ENCODE measurements around the gene SLC41A3. TPM values are rescaled to one million over a fixed set of nuclear protein-coding genes. Genes with fewer than 3 reads are reported as not detected.

SLC41A3 gene
- total RNA-seq, 2 experiments from 2014 or later: 23.1 to 26.6 TPM

GRCh38 chr3:126127452-126127851 lies 43.5 kb upstream of the SLC41A3 start:
- Mint-ChIP-seq H3K4me1 (no peaks in the 10 kb centered on the region), H3K9me3 (ENCODE audit: low read depth) (no peaks in the 10 kb centered on the region), H3K27me3 (peaks cover 2% of the 10 kb centered on the region), H3K36me3 (ENCODE audit: low read depth) (no peaks in the 10 kb centered on the region), H3K4me3 (no peak overlapping the region), H3K27ac (no peak overlapping the region)
- no peak for DNase-seq
- intact Hi-C loops (cut with DNase I, micrococcal nuclease): no loop called here
- ChIA-PET POLR2A (no interaction called here), CTCF (no interaction called here)
- ATAC-seq: no peak

DNA sequence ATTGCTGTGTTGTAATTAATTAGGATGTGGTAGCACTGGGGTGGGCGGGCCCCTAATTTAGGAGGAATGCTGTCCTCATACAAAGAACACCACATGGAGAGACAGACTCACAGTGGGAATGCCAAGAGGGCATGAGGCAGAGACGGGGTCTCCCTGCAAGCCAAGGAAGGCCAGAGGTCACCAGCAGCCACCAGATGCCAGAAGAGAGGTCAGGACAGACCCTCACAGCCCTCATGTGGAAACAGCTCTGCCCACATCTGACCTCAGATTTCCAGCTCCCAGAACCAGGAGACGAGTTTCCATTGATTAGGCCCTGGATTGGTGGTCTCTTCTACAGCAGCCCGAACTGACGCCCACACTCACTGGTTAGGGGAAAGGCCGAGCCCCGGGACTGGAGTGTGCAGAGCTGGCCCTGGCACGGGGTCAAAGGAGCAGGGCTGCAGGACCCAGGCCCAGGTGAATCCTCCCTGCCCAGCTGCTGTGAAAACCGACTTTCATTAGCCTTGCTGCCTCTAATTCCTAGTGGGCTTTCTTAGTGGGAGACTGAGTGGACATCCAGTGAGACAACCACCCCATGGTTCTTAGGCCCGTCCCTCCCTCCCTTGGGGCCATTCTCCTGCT lies 43.0 kb upstream of the SLC41A3 start:
- peaks cover 2% of the 10 kb centered on the region for H3K27me3 Mint-ChIP-seq
- H3K27ac Mint-ChIP-seq: no peak overlapping the region
- no peaks in the 10 kb centered on the region for H3K4me1 Mint-ChIP-seq
- DNase-seq (no peak), ATAC-seq (no peak)
- H3K36me3 Mint-ChIP-seq (ENCODE audit: low read depth): no peaks in the 10 kb centered on the region
- no peak overlapping the region for H3K4me3 Mint-ChIP-seq
- no peaks in the 10 kb centered on the region for H3K9me3 Mint-ChIP-seq (ENCODE audit: low read depth)
- intact Hi-C loops (cut with DNase I, micrococcal nuclease): no loop called here
- ChIA-PET POLR2A (no interaction called here), CTCF (no interaction called here)

DNA sequence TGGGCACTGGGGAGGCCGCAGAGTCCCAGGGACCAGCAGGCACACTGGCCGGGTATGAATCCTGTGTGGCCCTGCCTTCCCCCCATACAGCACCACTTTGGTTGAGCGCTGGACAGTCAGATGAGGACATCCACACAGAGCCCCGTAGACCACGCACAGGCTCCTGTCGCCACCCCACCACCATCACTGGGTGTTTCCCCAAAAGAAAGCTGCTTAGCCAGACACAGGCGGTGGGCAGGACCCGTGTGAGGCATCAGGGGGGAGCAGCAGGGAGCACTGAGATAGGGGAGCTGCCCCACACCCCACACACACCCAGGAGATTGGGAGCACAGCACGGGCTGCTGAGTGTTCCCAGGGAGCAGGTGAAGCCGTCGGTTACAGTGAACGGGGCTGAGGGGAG lies 42.4 kb upstream of the SLC41A3 start:
- CTCF ChIA-PET: no interaction called here
- ATAC-seq (no peak), DNase-seq (no peak)
- intact Hi-C loops (cut with DNase I, micrococcal nuclease): no loop called here
- POLR2A ChIA-PET: no interaction called here
- H3K27ac Mint-ChIP-seq: no peak overlapping the region
- H3K27me3 Mint-ChIP-seq: peaks cover 2% of the 10 kb centered on the region
- H3K4me3 Mint-ChIP-seq: no peak overlapping the region
- no peaks in the 10 kb centered on the region for H3K9me3 Mint-ChIP-seq (ENCODE audit: low read depth)
- no peaks in the 10 kb centered on the region for H3K36me3 Mint-ChIP-seq (ENCODE audit: low read depth)
- H3K4me1 Mint-ChIP-seq: no peaks in the 10 kb centered on the region

GRCh38 chr3:126125781-126126251 lies 41.9 kb upstream of the SLC41A3 start:
- Mint-ChIP-seq H3K36me3 (ENCODE audit: low read depth) (no peaks in the 10 kb centered on the region), H3K27me3 (peaks cover 2% of the 10 kb centered on the region)
- intact Hi-C loops (cut with DNase I, micrococcal nuclease): no loop called here

GRCh38 chr3:126125341-126125740 lies 41.4 kb upstream of the SLC41A3 start:
- H3K4me3 Mint-ChIP-seq: no peak overlapping the region
- intact Hi-C loops (cut with DNase I, micrococcal nuclease): no loop called here
- ChIA-PET POLR2A (no interaction called here), CTCF (no interaction called here)
- H3K4me1 Mint-ChIP-seq: no peaks in the 10 kb centered on the region
- H3K27me3 Mint-ChIP-seq: peaks cover 2% of the 10 kb centered on the region
- H3K36me3 Mint-ChIP-seq (ENCODE audit: low read depth): no peaks in the 10 kb centered on the region
- ATAC-seq (no peak), DNase-seq (no peak)
- no peak overlapping the region for H3K27ac Mint-ChIP-seq
- no peaks in the 10 kb centered on the region for H3K9me3 Mint-ChIP-seq (ENCODE audit: low read depth)

More at GRCh38 chr3:126125781-126126251, 41.9 kb upstream of the SLC41A3 start:
- CTCF ChIA-PET: no interaction called here
- POLR2A ChIA-PET: no interaction called here
- no peak for ATAC-seq
- Mint-ChIP-seq H3K4me1 (no peaks in the 10 kb centered on the region), H3K9me3 (ENCODE audit: low read depth) (no peaks in the 10 kb centered on the region), H3K27ac (no peak overlapping the region), H3K4me3 (no peak overlapping the region)
- DNase-seq: no peak

- ChIA-PET CTCF (no interaction called here), POLR2A (no interaction called here)
- Mint-ChIP-seq H3K27ac (no peak overlapping the region), H3K4me1 (no peaks in the 10 kb centered on the region), H3K4me3 (no peak overlapping the region), H3K36me3 (ENCODE audit: low read depth) (no peaks in the 10 kb centered on the region), H3K9me3 (ENCODE audit: low read depth) (no peaks in the 10 kb centered on the region), H3K27me3 (peaks cover 2% of the 10 kb centered on the region)
- intact Hi-C loops (cut with DNase I, micrococcal nuclease): no loop called here
- ATAC-seq: no peak
- DNase-seq: no peak
Measured at GRCh38 chr3:126124896-126125295, 41.0 kb upstream of the SLC41A3 start.

DNA sequence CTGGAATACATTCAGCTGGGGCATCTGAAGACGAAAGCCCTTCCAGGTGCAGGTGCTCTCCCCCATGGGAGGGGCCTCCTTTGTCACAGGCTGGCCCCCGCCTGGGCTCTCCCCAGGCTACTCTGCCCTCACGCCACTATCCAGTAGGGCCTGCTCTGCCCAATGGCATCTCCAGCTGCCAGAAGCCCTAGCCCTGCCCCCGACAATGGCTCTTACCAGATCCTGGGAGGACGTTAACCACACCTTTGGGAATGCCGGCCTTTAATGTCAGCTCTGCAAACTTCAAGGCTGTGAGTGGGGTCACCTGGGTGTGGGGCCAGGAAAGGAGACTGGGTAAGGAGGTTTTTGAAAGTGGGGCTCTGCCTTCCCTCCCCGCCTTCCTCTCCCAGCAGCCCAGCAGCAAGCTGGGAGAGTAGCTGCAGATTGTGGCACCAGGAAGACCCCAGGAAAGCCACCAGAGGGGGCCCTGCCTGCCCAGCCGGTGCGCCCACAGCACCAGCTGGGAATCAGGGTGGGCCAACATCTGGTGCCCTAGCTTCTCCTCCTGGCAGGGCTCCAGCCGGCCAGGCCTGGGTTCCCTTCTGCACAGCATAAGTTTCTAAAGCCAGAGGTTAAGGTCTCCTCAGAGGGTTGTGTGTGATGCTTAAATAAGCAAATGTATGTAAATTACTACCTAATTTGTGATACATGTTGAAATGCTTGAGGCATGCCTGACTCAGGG lies 40.4 kb upstream of the SLC41A3 start:
- Mint-ChIP-seq H3K4me1 (no peaks in the 10 kb centered on the region), H3K9me3 (ENCODE audit: low read depth) (no peaks in the 10 kb centered on the region), H3K4me3 (no peak overlapping the region), H3K27ac (no peak overlapping the region), H3K27me3 (peaks cover 2% of the 10 kb centered on the region), H3K36me3 (ENCODE audit: low read depth) (no peaks in the 10 kb centered on the region)
- DNase-seq (no peak), ATAC-seq (no peak)
- ChIA-PET POLR2A (no interaction called here), CTCF (no interaction called here)
- intact Hi-C loops (cut with DNase I, micrococcal nuclease): no loop called here

DNA sequence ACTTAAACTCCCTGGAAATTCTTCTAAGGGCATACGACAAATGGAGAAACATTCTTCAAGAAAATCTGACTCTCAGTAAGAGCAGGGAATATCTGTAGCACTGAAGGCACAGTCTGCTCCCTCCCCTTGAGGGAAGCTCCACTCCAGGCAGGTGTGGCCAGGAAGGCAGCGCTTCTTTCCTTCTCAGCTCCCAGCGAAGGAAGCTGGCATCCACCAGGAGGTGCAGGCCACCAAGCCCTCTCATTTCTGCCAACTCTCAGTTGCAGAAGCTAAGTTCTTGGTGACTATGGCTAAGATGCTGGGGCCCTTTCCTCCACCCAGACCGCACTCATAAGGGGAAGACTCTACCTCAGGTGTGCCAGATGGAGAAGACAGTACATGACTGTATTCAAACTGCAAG lies 37.7 kb upstream of the SLC41A3 start:
- ChIA-PET CTCF (interaction anchor here (0.6 to 0.7 kb wide), 2 partner anchors 25 to 36 kb away, joined by 3 to 4 read pairs; no protein-coding TSS in a partner anchor), POLR2A (no interaction called here)

GRCh38 chr3:126121074-126121473 lies 37.1 kb upstream of the SLC41A3 start:
- ChIA-PET CTCF (interaction anchor here (0.6 kb wide), 2 partner anchors 36 to 1406 kb away, joined by 3 to 4 read pairs; no protein-coding TSS in a partner anchor), POLR2A (no interaction called here)
- no peaks in the 10 kb centered on the region for H3K36me3 Mint-ChIP-seq (ENCODE audit: low read depth)
- no peak for DNase-seq
- no peak overlapping the region for H3K4me3 Mint-ChIP-seq
- intact Hi-C loops (cut with DNase I, micrococcal nuclease): no loop called here
- H3K4me1 Mint-ChIP-seq: no peaks in the 10 kb centered on the region
- H3K27ac Mint-ChIP-seq: no peak overlapping the region
- peaks cover 2% of the 10 kb centered on the region for H3K27me3 Mint-ChIP-seq
- no peaks in the 10 kb centered on the region for H3K9me3 Mint-ChIP-seq (ENCODE audit: low read depth)
- no peak for ATAC-seq

More for the DNA sequence above, 37.7 kb upstream of the SLC41A3 start:
- H3K36me3 Mint-ChIP-seq (ENCODE audit: low read depth): no peaks in the 10 kb centered on the region
- no peaks in the 10 kb centered on the region for H3K4me1 Mint-ChIP-seq
- H3K9me3 Mint-ChIP-seq (ENCODE audit: low read depth): no peaks in the 10 kb centered on the region
- ATAC-seq (no peak), DNase-seq (no peak)
- H3K27ac Mint-ChIP-seq: no peak overlapping the region
- intact Hi-C loops (cut with DNase I, micrococcal nuclease): no loop called here
- peaks cover 2% of the 10 kb centered on the region for H3K27me3 Mint-ChIP-seq
- H3K4me3 Mint-ChIP-seq: no peak overlapping the region

DNA sequence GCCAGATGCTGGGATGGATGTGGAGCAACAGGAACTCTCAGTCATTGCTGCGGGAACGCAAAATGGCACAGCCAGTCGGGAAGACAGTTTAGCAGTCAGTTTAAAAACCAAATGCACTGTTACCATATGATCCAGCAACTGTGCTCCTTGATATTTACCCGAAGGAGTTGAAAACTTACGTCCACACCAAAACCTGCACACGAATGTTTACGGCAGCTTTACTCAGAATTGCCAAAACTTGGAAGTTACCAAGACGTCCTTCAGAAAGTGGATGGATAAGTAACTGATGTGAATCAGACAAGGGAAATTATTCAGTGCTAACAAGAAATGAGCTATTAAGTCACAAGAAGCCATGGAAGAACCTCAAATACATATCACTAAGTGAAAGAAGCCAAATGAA lies 36.1 kb upstream of the SLC41A3 start:
- no peak overlapping the region for H3K27ac Mint-ChIP-seq
- H3K4me1 Mint-ChIP-seq: no peaks in the 10 kb centered on the region
- intact Hi-C loops (cut with DNase I, micrococcal nuclease): no loop called here
- no peak overlapping the region for H3K4me3 Mint-ChIP-seq
- no peaks in the 10 kb centered on the region for H3K9me3 Mint-ChIP-seq (ENCODE audit: low read depth)
- H3K27me3 Mint-ChIP-seq: no peaks in the 10 kb centered on the region
- ATAC-seq (no peak), DNase-seq (no peak)
- no peaks in the 10 kb centered on the region for H3K36me3 Mint-ChIP-seq (ENCODE audit: low read depth)
- POLR2A ChIA-PET: no interaction called here
- CTCF ChIA-PET: no interaction called here

GRCh38 chr3:126119008-126119675 lies 35.2 kb upstream of the SLC41A3 start:
- CTCF ChIA-PET: no interaction called here
- Mint-ChIP-seq H3K27ac (no peak overlapping the region), H3K9me3 (ENCODE audit: low read depth) (no peaks in the 10 kb centered on the region), H3K4me3 (no peak overlapping the region), H3K4me1 (no peaks in the 10 kb centered on the region), H3K27me3 (no peaks in the 10 kb centered on the region), H3K36me3 (ENCODE audit: low read depth) (no peaks in the 10 kb centered on the region)
- POLR2A ChIA-PET: no interaction called here
- ATAC-seq (no peak), DNase-seq (no peak)
- intact Hi-C loops (cut with DNase I, micrococcal nuclease): no loop called here

GRCh38 chr3:126118591-126118990 lies 34.7 kb upstream of the SLC41A3 start:
- no peak for DNase-seq
- Mint-ChIP-seq H3K36me3 (ENCODE audit: low read depth) (no peaks in the 10 kb centered on the region), H3K4me3 (no peak overlapping the region), H3K4me1 (no peaks in the 10 kb centered on the region), H3K27ac (no peak overlapping the region), H3K27me3 (no peaks in the 10 kb centered on the region), H3K9me3 (ENCODE audit: low read depth) (no peaks in the 10 kb centered on the region)
- no peak for ATAC-seq
- ChIA-PET POLR2A (no interaction called here), CTCF (no interaction called here)
- intact Hi-C loops (cut with DNase I, micrococcal nuclease): no loop called here

All from activated CD4-positive, alpha-beta T cell treated with anti-CD3 and anti-CD28 coated beads for 36 hours (primary cell).